HG02798 (cell line): ENCODE data around the gene CCDC47.
A peak's percentile ranks its signal among the peaks of the same experiment; 100 is the strongest.

ENCODE experiments used
- ATAC-seq: cut with Tn5 transposase; IDR thresholded peaks from one replicate; pipeline ENCODE4 v1.9.1; 2021; ENCODE audit warnings: mild to moderate bottlenecking; ENCODE audit not compliant: unreplicated experiment, poor library complexity

The CCDC47 gene

DNA sequence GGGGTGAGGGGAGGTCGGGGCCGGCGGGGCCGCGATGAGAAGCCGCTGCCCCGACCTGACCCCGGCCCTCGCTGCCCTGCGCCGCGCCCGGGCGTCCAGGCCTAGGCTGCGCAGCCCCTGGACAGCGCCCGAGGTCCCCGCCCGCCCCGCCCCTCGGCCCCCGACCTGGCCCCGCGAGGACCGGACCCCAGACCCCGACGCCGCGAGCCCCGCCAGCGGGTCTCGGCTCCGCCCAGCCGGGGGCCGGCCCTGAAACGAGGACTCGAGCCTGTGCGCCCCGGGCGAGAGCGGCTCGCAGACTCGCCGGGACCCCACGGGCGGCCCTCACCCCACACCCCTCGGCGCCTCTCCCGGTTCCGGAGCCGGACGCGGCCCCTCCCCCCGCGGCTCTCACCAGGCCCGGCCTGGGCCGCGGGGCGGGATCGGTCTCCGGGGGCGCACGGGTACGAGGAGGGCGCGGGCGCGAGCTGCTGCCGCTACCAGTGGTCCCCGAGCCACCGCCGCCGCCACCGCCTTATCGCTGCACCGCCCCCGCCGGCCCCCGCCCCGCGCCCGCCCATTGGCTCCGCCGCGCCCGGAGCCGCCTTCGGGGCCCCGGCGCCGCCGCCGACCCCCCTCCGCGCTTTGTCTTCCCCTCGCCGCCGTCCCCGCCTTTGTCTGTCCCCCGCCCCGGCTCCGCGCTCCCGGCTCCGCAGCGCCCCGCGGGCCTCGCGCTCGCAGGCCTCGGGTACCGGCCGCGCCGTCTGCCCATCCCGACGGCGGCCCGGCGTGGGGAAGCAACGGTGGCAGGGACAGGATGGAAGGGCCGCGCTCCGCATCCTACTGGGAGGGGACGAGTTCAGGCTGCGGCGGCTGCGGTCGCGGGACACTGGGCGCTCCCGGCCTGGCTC is 73.5 kb downstream of the CCDC47 start, which contains the start of gene LIMD2:
Gene LIMD2, minus strand, starts transcription at position 488 of the 890 bp plus-strand sequence. CDS start 827 bp downstream, outside the sequence.
- peak; percentile 21 for ATAC-seq

DNA sequence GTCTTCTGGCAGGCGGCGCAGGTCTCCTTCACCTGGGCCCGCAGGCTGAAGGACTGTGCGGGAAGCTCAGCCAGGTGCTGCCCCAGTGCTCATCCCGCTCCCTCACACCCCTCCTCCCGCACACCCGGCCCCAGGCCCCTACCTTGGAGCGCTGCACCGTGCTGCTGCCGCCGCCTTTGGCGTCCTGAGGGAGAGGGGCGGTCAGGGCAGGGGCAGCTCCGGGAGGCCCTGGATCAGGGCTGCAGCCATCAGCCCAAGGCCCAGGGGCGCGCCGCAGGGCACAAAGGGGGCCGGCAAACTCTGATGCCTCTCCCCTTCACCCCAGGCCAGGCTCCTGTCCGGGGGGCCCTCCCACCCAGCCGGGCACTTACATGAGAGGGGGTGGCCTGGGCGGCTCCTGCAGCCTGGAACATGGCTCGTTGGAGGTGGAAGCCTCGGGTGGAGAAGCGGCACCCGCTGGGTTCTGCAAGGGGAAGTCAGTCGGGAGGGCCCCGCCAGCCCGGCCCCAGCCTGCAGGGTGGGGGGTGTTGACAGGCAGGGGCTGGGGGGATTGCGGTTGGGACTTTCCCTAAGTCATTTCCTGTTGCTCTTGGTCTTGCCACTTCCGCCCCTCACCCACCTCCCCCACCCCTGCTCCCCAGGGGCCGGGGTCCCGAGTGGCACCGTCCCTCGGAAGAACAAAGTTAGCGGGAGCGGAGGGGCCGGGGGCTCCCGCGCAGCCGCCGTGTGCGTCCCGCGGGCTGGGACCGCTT is 74.3 kb downstream of the CCDC47 start:
- peak; percentile 18 for ATAC-seq

DNA sequence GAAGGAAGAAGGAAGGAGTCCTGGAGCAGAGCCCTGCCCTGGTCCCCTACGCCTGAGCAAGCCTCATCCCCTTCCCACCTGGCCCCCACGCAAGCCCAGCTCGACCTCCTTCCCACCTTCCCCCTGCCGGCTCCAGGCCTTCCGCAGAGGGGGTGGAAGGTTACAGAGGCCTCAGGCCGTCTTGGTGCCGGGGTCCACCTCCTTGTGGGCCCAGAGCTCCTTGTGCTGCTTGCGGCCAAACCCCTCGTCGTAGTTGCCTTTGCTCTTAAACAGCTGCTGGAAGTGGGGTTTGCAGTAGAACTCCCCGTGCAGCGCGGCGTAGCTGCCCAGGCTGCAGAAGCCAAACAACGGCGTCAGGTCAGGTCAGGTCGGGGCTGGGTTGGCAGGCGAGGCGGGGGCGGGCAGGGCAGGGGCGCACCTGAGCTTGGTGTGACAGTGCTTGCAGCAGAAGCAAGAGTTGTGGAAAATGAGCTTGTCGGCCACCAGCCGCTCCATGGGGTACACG is 75.0 kb downstream of the CCDC47 start:
- ATAC-seq = no peak

DNA sequence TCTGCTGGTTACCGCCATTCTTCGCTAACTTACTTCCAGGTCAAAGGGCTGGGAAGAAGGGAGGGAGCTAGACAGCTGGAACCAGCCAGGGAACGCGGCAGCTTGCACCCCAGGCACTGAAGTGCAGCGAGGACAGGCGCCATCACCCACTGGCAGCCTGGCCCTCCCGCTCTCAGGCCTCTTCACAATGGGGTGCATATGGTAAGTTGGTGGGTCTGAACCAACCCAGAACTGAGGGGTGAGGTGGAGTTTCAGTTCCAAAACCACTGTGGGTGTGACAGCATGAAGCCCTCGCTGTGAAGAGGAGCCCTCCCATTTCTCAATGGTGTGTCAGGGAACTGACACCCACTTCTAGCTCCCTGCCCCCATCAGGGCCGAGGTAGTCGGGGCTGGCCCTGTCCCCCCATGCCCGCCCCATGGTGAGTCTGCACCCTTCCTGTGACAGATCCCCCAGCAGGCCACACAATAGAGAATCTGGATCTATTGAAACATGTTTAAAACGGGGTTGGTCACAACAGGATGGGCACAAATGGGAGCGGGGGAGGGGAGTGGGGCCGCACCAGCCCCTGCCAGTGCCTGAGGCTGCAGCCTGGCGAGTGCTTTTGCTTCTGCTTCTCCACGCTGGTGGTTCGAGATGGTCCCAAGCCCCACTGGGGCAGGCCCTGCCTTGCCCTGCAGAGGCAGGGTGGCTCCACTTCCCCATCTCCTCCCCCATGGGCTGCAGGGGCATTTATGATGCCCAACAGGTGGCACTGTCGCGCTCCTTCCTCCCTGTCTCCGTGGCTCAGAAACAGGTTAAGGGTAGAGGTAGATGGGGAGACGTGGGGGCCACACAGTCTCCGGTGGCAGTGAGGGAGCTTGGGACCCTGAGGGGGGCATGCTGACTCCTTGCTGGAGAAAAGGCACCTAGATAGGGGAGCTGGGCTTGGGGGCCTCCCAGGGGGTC is 75.8 kb downstream of the CCDC47 start:
- ATAC-seq = peak; percentile 29

DNA sequence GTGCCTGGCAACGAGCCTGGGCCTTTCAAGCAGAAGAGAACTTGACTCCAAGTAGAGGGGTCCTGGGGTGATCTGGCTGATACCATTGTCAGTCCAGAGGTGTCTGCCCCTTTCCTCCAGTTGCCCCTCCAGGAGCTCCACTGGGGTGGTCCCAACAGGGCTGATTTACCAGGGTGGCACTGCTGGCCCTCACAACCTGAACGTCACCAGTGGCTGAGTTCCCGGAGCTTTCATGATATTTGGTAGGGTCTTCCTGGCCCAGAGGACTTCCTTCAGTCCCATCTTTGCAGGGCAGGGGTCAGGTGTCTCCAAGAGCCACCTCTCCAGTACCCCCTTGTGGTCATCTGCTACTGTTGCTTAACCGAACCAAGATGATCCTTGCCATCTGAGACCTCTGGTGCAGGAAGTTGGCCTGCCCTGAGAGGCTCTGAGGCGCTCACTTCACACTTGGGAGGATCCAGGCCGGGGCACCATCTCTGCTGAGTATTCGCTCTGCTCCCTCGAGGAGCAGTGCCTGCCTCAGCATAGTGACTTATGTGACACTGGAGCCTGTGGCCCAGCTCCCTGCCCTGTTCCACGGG is 76.9 kb downstream of the CCDC47 start:
- no peak for ATAC-seq

DNA sequence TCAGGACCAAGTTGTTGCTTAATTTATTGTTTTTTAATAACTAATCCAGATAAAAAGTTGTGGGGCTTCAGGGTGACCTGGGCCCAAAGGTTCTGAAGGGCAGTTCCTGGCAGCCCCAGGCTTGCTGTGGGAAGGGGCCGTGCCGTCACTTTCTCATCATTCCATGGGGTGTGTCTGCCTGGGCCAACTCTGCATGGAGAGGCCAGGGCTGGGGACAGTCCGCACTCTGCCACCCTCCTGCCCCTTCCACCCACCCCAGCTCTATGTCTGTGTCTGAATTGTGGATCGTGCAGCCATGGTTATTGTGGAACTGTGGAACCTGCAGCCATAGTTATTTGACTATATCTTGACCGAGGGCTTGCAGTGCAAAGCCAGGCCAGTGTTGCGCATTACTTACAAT is 77.5 kb downstream of the CCDC47 start:
- no peak for ATAC-seq
